GM18907 (cell line): ENCODE data around the gene MBOAT1.
A peak's percentile ranks its signal among the peaks of the same experiment; 100 is the strongest.
"Not testable (repeated sequence)": the region's sequence is repeated elsewhere in the genome, so short reads cannot be mapped to it uniquely, and the experiment has no call there.

Experiments
- ATAC-seq: cut with Tn5 transposase; IDR thresholded peaks from one replicate; pipeline ENCODE4 v1.9.1; 2021; ENCODE audit warnings: mild to moderate bottlenecking, moderate library complexity; ENCODE audit not compliant: unreplicated experiment

The MBOAT1 gene

GRCh38 chr6:20173833-20174792 is 38.2 kb downstream of the MBOAT1 start:
- ATAC-seq: peak; percentile 81

- no peak for ATAC-seq
Observed at GRCh38 chr6:20172842-20173456, 39.3 kb downstream of the MBOAT1 start.

DNA sequence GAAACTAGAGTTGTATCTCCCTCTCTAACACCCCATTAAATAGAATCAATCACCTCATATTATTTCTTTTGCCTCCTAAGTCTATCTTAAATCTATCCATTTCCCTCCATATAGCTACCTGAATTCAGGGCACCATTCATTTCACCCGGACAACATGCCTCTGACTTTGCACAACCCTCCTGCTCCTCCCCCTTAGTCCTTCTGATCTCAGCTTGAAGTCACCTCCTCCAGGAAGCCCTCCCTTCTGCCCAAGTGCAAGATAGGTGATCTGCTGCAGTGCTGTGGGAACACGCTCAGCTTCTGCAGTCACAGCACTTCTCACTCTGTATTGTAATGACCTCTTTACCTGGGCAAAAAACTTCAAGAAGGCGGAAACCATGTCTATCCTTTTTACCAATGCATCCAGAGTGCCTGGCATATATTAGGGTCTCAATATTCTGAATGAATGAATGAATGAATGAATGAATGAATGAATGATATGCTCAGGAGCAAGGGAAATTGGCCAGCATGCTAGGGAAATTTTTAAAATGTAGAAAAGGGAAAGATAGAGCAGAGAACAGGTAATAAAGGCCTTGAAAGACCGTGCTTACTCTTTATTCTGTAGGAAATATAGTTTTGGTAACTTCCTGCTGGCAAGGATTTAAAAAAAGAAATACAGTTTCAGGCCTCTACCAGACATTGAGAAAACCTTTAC is 41.7 kb downstream of the MBOAT1 start:
- ATAC-seq: no peak

DNA sequence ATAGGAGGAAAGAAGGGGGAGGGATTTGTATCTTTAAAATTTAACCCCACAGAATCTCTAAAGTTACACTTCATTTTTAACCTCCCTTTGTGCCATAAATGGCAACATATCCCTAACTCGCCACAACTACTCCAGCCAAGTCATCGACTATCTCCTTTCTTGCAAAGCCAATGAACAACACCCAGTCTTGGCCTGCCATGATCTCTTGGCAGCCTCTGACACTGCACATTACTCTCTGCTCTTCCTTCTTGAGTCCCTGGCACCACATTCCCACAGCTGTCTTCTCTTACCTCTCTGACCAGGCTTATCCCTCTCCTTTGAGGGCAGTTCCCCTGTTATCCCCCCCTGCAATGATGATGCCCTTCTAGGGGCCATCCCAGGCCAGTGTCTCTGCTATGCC is 42.5 kb downstream of the MBOAT1 start:
- no peak for ATAC-seq

DNA sequence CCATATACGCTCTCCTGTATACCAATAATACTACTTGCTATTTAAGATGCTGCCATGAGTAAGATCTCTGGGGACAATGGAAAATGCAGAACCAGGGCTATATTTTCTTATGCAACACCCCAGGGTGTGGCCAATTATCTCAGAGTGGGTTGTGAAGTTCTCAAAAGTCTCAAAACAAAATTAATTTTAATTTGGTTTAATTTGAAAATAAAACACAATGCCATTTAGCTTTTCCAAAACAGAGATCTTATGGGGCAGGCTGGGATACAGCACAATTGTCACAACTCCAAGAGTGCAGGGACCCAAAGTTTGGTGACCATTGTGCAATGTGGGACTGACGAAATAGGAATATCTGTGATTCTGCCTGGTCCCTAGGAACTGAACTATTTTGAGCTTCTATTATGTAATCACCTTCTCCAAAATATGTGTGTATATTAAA is 43.1 kb downstream of the MBOAT1 start:
- no peak for ATAC-seq

DNA sequence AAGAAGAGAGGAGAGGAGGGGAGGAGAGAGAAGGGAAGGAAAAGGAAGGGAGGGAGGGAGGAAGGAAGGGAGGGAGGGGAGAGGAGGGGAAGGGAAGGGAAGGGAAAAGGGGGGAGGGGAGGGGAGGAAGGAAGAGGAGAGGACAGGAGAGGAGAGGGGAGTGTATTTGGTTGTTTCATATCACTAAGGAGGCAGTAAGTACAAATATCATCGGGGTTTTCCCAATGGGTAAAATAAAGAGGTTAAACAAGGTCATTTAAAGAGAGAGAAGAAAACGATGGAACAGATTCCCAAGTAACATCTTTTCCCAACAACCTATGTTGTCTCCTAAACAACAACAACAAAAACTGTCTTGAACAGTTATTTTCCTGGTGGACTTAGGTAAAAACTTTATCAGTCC is 43.6 kb downstream of the MBOAT1 start:
- no peak for ATAC-seq

DNA sequence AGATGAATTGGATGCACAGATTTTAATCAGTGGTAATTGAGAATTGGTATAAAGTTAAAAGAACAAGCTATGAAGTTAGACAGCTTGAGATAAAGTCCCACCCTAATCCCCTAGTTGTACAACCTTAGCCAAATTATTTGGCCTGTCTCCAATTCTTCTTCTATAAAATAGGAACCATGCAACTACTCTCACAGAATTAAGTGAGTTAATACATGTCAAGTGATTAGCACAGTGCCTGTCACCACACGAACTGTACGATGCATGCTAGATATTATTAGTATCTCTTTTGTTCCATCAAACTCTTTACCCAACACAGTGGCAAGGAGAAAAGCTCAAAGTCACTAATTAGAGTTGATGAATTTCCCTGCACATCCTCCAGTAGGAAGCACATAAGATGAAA is 44.7 kb downstream of the MBOAT1 start:
- ATAC-seq: no peak

DNA sequence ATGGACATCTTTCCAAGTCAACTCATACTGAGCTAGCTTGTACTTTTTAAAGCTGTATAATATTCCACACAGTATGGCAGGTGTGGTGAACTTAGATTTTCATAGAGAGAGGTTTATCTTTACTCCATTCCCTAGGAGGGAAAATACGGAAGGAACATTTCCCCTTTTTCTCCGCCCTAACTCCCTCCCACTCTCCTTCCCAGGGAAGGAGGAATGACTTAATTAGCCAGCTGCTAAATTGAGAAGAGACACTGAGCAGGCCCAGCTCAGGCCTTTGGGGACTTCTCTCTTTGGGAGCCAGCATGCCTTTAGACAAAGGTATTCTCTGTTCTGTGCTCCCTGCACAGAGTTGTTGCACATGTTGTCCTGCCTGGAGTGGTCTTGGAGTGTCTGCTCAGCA is 46.1 kb downstream of the MBOAT1 start:
- no peak for ATAC-seq

DNA sequence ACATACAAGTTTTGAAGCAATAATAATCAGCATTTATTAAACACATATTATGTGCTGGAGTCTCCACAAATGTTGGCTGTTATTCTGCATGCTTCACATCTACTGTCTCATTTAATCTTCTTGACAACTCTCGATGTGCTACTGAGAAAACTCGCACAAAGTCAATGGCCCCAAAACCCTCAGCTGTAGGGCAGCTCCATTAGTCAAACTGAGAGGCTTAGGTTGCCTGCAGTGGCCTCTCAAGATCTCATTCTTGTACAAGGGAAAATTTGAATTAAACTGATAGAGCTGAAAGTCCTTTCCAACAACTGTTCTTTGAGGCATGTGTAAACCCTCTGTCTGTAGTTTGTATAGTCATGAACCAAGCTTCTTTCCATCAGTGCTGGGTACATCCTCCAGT is 49.8 kb downstream of the MBOAT1 start:
- ATAC-seq: no peak

GRCh38 chr6:20160541-20161283 is 51.6 kb downstream of the MBOAT1 start:
- ATAC-seq: no peak

GRCh38 chr6:20159781-20160540 is 52.3 kb downstream of the MBOAT1 start:
- no peak for ATAC-seq

DNA sequence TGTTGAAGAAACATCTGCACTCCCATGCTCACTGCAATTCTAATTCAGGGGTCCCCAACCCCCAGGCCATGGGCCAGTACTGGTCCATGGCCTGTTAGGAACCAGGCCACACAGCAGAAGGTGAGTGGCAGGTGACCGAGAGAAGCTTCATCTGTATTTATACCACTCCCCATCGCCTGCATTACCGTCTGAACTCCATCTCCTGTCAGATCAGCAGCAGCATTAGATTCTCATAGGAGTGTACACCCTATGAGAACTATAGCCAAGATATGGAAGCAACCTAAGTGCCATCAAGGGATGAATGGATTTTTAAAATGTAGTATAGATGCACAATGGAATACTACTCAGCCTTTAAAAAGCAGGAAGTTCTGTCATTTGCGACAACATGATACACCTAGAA is 53.2 kb downstream of the MBOAT1 start:
- ATAC-seq: no peak

DNA sequence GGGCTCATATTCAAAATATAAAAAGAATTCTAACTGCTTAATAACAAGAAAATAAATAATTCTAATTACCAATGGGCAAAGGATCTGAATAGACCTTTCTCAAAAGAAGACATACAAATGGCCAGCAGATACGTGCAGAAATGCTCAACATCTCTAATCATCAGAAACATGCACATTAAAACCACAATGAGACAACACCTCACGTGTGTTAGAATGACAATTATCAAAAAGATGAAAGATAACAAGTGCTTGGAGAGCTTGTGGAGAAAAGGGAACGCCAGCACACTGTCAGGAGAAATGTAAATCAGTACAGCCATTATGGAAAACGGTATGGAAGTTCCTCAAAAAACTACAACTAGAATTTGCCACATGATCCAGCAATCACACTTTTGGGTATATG is 53.6 kb downstream of the MBOAT1 start:
- no peak for ATAC-seq

GRCh38 chr6:20156824-20157223 is 55.4 kb downstream of the MBOAT1 start:
- no peak for ATAC-seq

GRCh38 chr6:20154753-20155152 is 57.5 kb downstream of the MBOAT1 start:
- peak; percentile 55 for ATAC-seq

DNA sequence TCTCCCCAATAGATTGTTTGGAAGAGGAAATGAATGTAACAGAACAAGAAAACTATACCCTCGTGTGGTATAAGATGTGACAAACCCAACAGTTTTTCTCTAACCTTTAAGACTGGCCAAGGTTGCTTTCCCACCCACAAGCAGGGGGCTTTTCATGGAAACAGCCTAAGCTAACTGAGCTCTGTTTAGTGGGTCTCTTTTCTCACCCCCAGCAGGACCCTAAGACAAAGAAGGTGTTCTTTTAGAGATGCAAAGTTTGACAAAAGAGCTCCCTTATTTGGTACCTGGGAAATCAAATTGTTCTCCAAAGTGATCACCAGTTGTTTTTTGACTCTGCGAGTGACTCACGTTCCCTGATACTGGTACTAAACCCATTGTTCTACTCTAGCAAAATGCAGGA is 59.1 kb downstream of the MBOAT1 start:
- ATAC-seq: no peak

DNA sequence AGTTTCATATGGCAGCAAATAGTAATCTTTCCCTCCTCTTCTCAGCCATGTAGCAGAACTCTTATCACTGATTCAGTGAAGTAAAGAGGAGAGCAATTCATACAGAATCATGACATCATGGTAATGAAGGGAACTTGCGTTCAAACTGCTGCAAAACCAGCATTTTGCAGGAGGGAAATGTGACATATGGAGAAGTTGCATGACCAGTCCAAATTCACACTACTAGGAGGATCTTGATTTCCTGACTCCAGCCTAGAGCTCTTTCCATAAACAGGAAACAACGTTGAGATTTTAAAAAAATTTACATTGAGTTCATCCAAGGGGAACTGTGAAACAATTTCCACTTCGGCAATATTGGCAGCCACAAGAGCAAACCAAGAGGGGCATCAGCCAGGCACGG is 63.8 kb downstream of the MBOAT1 start:
- ATAC-seq: no peak

- no peak for ATAC-seq
Observed at GRCh38 chr6:20147469-20147868, 64.8 kb downstream of the MBOAT1 start.

- ATAC-seq: not testable (repeated sequence)
Observed at GRCh38 chr6:20146831-20147230, 65.4 kb downstream of the MBOAT1 start.

GRCh38 chr6:20146291-20146690 is 66.0 kb downstream of the MBOAT1 start:
- ATAC-seq: no peak
